Activated CD4-positive, alpha-beta T cell treated with anti-CD3 and anti-CD28 coated beads, Interleukin-10, Interleukin-2, amounts not matched to agents 100 ng/mL and 50 ng/mL, durations not matched to agents 16 hours and 8 hours (primary cell): ENCODE data around the gene PRXL2B.

Source experiments
- DNase-seq: peaks from one replicate; pipeline ENCODE4 v3.0.0-alpha.2; 2020

PRXL2B gene

DNA sequence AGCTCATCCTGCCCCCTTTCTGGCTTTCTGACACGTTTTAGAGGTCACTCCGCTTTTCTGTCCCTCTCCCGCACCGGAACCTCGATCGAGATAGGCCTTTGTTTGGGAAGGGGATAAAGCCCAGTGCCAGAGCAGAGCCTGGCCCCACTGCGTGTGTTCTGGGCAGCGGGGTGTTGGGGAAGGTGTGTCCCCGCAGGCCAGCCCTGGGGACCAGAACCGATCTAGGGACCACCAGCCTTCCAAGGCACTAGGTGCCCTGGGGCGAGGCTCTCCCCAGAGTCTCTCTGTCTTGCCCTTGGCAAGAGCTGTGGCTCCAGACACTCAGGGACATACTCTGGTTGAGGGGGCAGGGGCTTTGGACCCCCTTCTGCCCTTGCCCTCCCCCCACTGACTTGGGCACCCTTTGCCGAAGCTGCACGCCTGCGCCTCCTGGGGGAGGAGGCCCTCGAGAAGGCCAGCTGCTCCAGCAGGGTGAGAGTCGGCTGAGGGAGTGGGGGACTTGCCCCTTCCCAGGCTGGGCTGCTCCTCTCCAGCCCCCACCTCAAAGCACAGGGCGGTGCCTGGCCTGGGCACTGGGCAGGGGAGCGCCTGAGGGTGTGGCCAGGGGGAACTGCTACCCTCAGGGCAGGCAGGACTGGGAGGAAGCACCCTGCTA lies 16.4 kb downstream of the PRXL2B start:
- no peak for DNase-seq

DNA sequence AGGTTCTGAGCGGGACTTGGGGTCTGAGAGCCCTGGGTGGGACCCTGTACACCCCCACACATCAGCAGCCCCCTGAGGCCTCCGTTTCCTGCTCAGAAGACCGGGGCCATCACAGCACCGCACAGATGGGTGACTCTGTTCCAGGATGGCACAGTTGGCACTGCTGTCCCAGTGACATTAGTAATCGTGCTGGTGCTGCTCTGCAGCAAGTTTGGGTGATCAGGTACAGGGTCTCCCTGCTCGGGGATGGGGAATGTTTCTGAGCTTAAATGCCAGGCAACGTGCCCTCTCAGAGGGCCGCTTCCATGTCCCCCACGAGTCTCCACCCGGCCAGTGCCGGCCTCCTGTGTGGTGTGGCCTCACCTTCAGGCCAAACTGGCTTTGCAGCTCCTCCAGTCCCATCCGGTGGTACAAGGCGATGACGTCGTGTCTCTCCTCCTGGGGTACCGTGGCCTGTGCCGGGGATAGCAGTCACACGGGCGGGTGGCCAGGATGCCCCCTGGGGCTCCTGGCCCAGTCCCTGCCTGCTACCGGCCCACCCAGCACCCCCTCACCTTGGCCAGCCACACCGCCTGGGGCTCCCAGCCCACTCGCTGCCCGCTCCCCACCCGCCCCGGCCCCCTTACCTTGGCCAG lies 17.1 kb downstream of the PRXL2B start:
- no peak for DNase-seq

DNA sequence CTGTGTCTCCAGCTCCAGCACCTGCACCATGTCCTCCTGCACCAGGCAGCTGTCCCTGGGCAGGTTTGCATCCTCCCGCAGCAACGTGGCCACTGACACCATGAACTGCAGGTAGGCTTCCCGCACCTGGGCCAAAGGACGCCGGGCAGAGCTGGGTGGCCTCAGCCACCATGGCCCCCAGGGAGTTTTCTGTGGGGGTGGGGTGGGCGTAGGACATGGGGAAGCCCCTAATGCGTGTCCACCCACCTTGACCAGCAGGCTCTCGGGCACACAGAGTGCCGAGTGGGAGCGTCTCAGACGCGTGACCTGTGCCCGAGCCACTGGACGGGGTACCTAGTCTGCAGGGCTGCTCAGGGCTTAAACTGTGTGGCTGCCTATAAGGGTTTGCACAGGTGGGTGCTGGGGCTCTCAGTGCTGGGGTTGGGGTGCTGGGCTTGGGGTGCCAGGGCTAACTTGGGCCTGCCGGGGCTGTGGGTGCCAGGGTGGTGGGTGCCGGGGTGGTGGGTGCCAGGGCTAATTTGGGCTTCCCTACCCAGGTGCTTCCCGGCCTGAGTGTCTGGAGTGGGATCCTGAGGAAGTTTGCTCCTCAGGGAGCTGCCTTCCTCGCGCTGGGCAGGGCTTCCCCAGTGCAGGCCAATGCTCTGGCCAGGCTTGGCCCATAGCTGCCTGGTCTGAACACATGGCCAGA lies 17.7 kb downstream of the PRXL2B start:
- DNase-seq: no peak

DNA sequence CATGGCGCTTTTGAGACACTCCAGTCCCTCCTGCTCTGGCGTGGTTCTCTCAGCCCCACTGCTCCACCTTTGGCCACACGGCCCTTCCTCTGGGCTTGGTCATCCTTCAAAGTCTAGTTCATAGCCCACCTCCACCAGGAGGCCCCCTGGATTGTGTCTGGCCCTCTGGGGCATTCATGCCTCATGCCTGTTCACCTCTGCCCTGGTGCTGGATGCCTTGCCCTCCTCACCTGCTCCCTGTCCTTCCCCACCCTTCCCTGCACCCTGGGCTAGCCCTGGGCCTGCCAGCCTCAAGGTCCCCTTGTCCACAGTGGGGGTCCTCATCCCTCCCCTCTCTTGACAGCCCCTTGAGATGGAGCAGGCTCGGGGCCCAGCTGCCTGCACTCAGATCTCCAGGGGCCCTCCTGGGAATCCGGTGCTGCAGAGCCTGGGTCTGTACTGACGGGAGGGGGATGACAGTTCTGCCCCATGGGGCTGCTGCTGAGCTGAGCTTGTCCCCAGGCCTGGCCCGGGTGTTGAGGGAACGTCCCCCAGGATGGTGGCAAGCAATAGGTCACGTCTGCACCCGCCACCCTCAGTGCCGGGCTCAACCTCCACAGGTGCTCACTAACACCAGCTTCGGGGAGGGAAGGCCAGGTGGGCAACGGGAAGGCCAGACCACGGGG lies 18.4 kb downstream of the PRXL2B start:
- no peak for DNase-seq

DNA sequence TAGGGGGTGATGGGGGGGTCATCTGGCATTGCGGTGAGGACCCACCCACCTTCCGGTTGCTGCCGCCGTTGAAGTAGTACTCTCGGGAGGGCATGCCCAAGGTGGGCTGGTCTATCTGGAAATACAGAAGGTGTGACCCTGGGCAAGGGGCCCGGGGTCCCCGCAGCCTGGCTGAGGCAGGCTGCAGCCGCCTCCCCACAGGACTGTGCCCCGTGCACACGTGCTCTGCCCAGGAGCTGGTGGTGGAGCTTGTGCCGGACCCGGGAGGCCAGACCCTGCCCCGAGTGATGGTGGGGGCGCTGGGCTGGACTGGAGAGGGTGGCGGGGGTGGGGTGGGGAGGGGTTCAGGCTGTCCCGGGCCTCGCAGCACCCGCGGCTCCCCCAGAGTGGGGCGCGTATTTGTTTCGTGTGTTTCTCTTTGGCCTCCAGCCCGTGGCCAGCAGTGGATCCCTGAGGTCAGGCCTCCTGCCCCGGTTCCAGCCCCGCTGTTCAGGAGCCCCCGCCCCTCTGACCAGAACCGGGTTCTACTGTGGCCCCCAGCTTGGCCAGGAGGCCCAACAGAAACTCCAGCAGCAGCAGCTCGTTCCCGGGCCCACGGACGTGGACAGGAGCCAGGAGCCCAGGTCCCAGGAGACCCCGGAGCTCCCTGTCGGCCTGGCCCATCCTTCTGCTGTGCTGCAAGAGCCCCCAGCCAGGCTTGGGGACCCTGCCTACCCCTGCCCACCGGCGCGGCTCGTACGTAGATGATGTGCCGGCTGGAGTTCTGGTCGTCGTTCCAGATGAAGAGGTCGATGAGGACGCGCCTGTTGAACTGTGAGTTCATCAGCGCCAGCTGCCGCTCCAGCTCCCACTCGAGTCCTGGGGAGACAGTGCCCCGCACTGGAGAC lies 19.2 kb downstream of the PRXL2B start:
- no peak for DNase-seq

DNA sequence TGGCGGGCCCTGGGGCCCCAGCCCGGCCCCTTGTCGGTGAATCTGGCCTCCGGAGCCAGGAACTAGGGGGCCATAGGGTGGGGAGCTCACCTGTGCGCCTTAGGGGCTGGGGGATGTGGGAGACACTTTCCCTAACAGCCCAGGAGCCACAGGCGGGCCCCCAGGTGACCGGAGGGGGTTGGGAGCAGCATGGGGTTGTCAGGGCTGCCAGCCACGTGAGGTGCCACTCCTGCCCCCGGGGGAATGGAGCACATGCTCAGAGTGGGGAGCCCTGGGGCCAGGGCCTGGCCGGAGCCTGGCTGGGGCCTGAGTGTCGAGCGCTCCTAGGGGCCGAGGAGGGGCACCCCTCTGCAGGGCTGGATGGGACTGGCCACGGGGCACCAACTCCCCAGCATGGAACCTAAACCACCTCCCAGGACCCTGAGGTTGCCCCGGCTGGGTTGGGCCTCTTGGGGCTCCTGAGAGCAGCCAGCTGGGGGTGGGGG lies 19.9 kb downstream of the PRXL2B start:
- no peak for DNase-seq

DNA sequence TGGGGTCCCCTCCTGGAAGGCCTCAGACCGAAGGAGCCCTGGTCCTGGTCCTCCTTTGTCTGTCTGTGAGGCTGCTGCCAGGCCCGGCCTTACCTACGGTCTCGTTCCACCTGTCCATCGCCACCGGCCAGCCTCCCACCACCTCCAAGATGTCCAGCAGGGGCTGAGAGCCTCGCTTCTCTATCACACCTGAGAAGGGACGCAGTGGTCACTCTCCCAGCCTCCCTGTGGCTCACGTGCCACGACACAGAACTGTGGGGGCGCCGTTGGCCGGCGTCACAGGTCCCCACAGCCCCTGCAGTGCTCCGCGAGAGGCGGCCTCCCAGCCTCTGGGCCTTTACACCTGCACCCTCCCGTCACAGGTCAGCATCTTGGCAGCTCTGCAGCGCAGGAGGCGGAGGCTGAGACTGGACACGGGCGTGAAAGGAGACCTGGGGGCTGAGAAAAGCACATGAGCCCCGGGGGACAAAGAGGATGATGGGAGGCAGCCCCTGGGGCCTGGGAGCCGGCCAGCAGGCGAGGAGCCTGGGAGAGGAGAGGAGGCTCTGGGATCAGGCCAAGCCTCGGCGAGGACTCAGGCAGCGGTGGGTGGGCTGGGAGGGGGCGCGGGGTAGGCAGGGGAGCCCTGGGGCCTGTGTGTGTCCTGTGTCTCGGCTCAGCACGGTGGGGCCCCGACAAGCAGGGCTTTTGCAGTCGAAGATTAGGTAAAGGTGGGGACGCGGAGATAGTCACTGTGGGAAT lies 20.5 kb downstream of the PRXL2B start:
- DNase-seq: no peak

DNA sequence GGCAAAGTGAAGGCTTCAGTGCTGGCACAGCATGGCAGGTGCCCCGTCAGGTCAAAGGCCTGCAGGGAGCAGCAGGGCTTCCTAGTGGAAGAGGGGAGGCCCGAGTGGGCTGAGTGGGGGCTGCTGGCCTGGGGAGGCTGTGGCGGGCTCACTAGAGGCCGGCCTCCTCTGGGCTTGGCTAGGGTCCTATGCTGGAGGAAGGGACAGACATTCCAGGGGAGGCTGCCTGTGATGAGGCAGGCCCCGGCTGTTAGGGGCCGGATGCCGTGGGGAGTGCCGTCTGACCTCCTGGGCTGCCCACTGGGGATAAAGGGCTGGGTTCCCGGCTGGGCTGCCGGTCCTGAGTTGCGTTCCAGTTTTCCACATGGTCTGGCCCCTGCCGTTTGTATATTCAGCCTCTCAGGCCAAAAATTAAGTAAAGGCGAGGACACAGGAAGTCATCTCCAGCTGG lies 21.1 kb downstream of the PRXL2B start:
- DNase-seq: no peak

DNA sequence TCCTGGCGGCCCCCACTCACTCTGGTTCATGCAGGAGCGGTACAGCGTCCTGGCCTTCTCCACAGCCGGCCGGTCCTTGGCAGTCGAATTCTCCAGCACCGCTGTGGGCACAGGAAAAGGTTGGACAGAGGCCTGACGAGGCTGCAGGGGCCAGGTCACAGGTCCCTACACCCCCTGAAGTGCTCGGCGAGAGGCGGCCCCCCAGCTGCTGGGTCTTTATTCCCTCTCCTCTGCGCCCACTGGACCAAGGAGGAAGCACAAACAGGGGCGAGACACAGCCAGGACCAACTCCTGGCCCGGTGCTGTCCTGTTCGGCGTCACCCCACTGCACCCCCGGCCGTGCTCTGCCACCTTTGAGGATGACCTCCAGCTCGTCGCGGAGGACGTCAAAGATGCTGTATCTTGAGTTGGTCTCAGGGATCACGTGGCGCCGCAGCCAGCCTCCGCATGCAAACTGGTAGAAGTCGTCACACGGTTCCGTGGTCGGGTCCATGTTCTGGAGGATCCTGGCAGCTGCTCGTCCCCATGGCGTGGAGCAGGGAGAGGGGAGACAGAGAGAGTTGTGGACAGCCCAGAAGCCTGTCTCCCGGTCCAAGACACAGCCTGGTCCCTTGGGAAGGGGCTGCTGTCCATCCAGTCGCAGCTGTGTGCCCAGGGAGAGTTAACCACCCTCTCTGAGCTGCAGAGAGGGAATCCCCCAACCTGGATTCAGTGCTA lies 22.9 kb downstream of the PRXL2B start:
- DNase-seq: no peak

DNA sequence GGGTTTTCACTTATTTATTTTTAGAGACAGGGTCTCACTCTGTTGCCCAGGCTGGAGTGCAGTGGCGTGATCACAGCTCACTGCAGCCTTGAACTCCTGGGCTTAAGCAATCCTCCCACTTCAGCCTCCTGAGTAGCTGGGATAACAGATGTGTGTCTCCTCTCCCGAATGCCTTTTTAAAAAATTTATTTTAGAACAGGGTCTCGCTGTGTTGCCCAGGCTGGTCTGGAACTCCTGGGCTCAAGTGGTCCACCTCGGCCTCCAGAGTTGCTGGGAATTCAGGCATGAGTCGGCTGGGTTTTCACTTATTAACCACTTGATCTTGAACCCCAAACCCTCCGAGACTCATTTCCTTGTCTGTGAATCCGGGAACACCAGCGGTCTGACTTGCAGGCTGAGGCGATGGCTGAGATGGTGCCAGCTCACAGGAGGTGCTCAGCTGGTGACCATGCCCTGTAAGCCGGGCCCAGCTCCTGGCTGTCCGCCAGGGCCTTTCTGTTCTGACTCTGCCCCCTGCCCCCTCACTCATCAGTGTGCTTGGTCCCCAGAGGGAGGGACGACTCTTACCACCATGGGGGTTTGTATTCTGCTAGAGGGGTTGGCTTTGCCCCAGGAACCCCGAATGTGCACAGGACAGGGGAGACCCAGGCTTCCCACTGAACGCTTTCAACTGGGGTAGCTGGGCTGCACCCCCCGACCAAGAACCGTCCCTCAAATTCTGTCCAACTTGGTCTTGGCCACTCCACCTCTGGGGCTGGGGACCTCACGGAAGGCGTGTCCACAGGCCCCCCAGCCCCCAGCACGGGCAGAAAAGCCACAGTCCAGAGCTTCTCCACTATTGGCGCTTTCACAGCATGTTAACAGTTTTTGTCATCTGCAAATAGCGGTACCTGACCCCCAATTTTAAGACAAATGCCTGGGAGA lies 23.7 kb downstream of the PRXL2B start:
- DNase-seq: no peak

DNA sequence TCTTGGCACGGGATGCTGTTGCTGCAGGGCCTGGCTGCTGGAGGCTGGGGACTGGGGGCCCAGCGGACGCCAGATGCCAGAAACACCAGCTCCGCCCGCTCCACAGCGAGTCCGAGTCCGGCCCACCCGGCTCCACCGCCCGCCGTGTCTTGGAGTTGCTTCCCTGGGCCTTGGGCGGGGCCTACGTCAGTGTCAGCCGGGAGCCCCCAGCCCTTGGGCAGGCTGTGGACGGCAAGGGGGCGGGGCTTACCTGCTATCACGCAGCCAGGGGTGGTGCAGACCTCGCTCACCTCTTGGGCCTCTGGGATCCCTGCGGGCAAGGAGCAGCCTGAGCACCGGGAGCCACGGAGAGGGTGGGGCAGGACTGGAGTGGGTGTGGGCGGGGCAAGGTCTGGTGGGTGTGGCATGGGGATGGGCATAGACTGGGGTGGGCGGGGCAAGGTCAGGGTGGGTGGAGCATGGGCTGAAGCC lies 24.5 kb downstream of the PRXL2B start:
- no peak for DNase-seq

DNA sequence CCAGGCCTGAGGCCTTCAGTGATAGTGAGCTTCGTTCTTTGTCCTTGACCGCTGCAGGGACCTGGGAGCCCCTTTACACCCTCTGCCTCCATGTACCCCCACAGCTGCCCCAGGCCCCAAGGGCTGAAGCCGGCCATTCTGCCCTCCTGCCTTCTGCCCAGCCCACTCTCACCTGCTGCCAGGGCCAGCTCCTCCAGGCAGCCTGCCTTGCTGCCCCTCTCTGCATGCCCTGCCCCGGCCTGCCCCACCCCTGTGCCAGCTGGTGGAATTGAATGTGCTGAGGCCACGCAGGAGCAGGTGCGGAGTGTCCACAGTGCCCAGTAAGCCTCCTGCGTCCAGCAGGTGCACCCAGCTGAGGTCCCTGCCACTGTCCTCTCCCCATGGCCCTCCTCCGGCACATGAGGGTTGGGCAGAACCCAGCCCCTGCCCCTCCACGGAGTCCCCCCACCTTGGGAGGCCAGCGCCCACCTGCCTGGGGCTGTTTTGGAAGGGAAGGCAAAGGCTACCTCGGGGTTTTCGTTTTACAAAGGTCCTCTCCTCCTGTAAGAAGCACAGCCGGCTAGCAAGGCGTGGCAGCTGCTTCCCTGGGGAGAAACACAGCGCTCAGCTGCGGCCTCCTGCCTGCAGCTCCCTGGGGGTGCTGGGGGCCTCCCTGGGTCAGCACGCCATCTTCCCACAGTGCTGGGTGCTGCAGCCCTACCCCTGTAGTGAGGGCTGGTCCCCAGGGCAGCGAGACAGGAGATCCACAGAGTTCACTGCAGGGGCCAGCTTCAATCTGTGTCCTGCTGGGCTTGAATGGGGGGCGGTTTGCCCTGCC lies 25.3 kb downstream of the PRXL2B start:
- DNase-seq: no peak

DNA sequence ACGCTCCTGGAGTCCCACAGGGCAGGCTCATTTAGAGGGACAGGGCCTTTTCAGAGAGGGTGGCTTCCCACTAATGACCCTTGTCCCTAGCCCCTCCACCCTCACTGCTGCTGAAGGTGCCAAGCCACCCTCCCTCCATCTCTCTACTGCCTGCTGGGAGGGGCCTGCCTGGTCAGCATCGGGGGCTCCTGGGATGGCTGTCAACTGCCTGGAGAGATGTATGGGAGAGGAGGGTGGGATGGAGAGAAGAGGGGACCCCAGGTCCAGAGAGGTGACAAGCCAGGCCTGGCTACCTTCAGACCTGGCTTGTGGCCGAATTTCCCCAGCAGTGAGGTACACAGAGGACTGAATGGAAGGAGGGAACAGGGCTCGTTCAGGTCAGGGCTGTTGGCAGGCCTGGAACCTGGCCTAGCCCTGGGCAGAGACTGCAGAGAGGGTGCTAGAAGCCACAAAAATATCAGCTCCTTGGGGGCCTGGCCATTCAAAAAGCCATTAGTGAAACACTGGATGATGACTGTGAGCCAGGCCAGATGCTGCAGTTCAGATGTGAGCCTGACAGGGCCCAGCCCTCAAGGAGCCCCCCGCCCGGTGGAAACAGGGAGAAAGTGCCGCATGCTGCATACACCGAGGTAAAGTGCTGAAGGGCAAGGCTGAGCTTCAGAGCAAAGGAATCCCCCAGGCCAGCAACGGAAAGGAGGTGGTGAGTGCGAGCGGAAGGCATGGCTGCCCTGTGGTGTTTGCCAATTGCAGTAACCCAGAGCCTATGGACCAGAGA lies 26.2 kb downstream of the PRXL2B start:
- no peak for DNase-seq

DNA sequence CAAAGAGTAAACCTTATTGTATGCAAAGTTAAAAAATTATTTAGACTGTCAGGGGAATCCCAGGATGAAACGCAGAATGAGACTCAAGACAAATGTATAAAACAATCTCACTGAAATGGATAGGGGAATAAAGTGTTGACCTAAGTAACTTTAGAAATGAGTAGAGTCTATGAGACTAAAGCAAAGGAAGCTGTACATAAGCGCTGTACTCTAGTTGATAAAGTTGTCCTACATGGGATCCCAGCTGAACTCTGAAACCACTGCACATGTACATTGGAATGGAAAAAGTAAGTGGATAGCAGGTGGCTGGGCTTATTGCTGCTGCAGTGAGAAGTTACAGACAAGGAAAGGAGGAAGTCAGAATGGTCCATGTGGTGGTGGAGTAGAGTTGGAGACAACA lies 27.6 kb downstream of the PRXL2B start:
- no peak for DNase-seq

DNA sequence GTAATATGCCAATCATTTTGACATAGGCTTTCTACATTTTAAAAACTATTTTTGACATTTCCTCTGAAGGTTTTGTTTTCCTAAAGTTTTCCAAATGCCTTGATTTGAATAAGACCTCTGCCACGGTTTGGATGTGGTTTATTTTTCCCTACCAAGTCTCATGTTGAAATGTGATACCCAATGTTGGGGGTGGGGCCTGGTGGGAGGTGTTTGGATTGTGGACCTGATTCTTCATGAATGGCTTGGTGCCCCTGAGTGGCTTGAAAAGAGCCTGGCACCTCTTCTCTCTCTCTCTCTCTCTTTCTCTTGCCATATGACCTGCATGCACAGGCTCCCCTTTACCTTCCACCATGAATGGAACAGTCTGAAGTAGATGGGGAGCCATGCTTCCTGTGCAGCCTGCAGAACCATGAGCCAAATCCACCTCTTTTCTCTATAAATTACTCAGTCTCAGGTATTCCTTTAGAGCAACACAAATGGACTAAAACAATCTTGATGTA lies 31.4 kb downstream of the PRXL2B start:
- DNase-seq: no peak

DNA sequence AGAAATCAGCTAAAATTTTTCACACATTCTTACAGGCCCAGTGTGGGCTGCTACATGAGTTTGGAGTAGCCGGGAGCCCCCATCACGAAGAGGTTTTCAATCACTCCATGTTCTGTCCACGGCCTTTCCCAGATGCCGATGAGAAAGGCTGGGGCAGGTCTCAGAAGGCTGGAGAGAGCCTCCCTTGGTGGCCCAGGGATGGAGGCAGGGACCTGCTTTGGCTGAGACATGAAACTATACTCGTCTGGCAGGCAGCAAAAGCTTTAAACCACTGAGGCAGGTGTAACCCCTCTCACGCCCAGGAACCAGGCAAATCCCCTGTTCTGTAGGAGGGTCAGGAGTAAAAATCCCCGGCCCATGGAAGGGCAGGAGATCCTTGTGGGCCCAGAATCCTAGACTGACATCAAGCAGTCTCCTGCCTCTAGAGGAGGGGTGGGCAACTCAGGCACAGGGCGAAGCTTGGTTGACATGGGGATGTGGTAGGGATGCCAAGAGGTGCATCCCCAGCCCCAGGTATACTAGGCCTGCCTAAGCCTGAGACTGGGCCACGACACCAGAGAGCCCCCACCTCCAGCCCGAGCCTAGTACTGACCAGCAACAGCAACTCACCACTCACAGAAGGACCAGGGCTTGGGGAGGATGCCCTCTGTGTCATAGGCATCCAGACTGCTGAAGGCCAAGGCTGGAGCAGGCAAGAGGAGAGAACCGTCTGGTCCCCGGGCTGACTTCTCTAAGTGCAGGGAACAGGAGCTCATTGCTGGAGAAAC lies 37.2 kb downstream of the PRXL2B start:
- DNase-seq: no peak

DNA sequence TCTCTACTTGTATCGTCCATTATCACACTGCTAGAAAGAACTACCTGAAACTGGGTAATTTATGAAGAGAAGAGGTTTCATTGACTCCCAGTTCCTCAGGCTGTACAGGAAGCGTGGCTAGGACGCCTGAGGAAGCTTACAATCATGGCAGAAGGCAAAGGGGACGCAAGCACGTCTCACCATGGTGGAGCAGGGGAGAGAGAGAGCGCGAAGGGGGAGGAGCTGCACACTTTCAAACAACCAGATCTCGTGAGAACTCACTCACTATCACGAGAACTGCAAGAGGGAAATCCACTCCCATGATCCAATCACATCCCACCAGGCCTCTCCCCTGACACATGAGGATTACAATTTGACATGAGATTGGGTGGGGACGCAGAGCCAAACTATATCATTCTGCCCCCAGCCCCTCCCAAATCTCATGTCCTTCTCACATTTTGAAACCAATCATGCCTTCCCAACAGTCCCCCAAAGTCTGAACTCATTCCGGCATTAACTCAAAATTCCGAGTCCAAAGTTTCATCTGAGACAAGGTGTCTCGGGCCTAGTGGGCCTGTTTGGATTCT lies 38.2 kb downstream of the PRXL2B start:
- no peak for DNase-seq
